Stimulated activated CD8-positive, alpha-beta memory T cell treated with anti-CD3 and anti-CD28 coated beads, Interleukin-15, amount 100 ng/mL, for 4 hours (primary cell): ENCODE measurements around the gene FGB.

Source experiments
- DNase-seq, 2 donors: peaks; one replicate each; pipeline ENCODE4 v3.0.0-alpha.2; 2020; ENCODE audit warnings: low read depth in 2 of 2

Gene FGB

GRCh38 chr4:154562697-154563254 lies at the start of gene FGB:
Gene FGB, plus strand, starts transcription at chr4:154563011. Its CDS starts 8 bp downstream, at chr4:154563019.
- no peak for DNase-seq

GRCh38 chr4:154516318-154517029 lies 46.3 kb upstream of the FGB start:
- DNase-seq, result no peak

- no peak for DNase-seq
Observed at GRCh38 chr4:154517591-154517990, 45.2 kb upstream of the FGB start.

- DNase-seq, result no peak
Observed at GRCh38 chr4:154519214-154519613, 43.6 kb upstream of the FGB start.

GRCh38 chr4:154521607-154522006 lies 41.2 kb upstream of the FGB start:
- no peak for DNase-seq

GRCh38 chr4:154526151-154526550 lies 36.7 kb upstream of the FGB start:
- no peak for DNase-seq

GRCh38 chr4:154527308-154527707 lies 35.5 kb upstream of the FGB start:
- no peak for DNase-seq

GRCh38 chr4:154528869-154529268 lies 33.9 kb upstream of the FGB start:
- DNase-seq, result no peak

GRCh38 chr4:154529728-154530519 lies 32.9 kb upstream of the FGB start:
- DNase-seq, result no peak

- DNase-seq, result no peak
Observed at GRCh38 chr4:154534296-154534695, 28.5 kb upstream of the FGB start.

- no peak for DNase-seq
Observed at GRCh38 chr4:154542271-154542879, 20.4 kb upstream of the FGB start.

- no peak for DNase-seq
Observed at GRCh38 chr4:154545689-154546088, 17.1 kb upstream of the FGB start.

- DNase-seq, result peak; percentile 90
Observed at GRCh38 chr4:154549894-154550790, 12.7 kb upstream of the FGB start, which contains the start of gene PLRG1. Gene PLRG1, minus strand, starts transcription at chr4:154550400. Its CDS starts 92 bp downstream, at chr4:154550308.

- DNase-seq, result peak; percentile 13 to 50
Observed at GRCh38 chr4:154551872-154552686, 10.7 kb upstream of the FGB start.

GRCh38 chr4:154559141-154559493 lies 3.7 kb upstream of the FGB start:
- no peak for DNase-seq

GRCh38 chr4:154559494-154560418 lies 3.1 kb upstream of the FGB start:
- no peak for DNase-seq

- DNase-seq, result no peak
Observed at GRCh38 chr4:154560419-154560801, 2.4 kb upstream of the FGB start.

GRCh38 chr4:154560824-154561231 lies 2.0 kb upstream of the FGB start:
- no peak for DNase-seq

- no peak for DNase-seq
Observed at GRCh38 chr4:154564311-154564710, 1.5 kb downstream of the FGB start.
